ENCODE data around the gene HOXB5.

HOXB5 gene

GRCh38 chr17:48577330-48577945, 16.1 kb downstream of the HOXB5 start:
- in situ Hi-C loops (cut with MboI; ENCODE audit: low sequenced_read_pairs) = no loop called here

GRCh38 chr17:48576479-48577309, 16.9 kb downstream of the HOXB5 start:
- in situ Hi-C loops (cut with MboI; ENCODE audit: low sequenced_read_pairs) = no loop called here

GRCh38 chr17:48575673-48576478, 17.7 kb downstream of the HOXB5 start:
- in situ Hi-C loops (cut with MboI; ENCODE audit: low sequenced_read_pairs) = no loop called here

GRCh38 chr17:48575066-48575582, 18.5 kb downstream of the HOXB5 start:
- in situ Hi-C loops (cut with MboI; ENCODE audit: low sequenced_read_pairs) = no loop called here

- in situ Hi-C loops (cut with MboI; ENCODE audit: low sequenced_read_pairs) = no loop called here
Observed at GRCh38 chr17:48574505-48575065, 19.0 kb downstream of the HOXB5 start.

GRCh38 chr17:48571826-48572417, 21.7 kb downstream of the HOXB5 start:
- in situ Hi-C loops (cut with MboI; ENCODE audit: low sequenced_read_pairs) = no loop called here

- in situ Hi-C loops (cut with MboI; ENCODE audit: low sequenced_read_pairs) = no loop called here
Observed at GRCh38 chr17:48571024-48571818, 22.4 kb downstream of the HOXB5 start.

GRCh38 chr17:48570325-48571023, 23.1 kb downstream of the HOXB5 start:
- in situ Hi-C loops (cut with MboI; ENCODE audit: low sequenced_read_pairs) = no loop called here

GRCh38 chr17:48569674-48570324, 23.8 kb downstream of the HOXB5 start:
- in situ Hi-C loops (cut with MboI; ENCODE audit: low sequenced_read_pairs) = no loop called here

GRCh38 chr17:48569240-48569582, 24.4 kb downstream of the HOXB5 start:
- in situ Hi-C loops (cut with MboI; ENCODE audit: low sequenced_read_pairs) = no loop called here

GRCh38 chr17:48568499-48569239, 24.9 kb downstream of the HOXB5 start:
- in situ Hi-C loops (cut with MboI; ENCODE audit: low sequenced_read_pairs) = no loop called here

- in situ Hi-C loops (cut with MboI; ENCODE audit: low sequenced_read_pairs) = no loop called here
Observed at GRCh38 chr17:48567646-48568354, 25.8 kb downstream of the HOXB5 start.

GRCh38 chr17:48567209-48567608, 26.4 kb downstream of the HOXB5 start:
- in situ Hi-C loops (cut with MboI; ENCODE audit: low sequenced_read_pairs) = no loop called here

GRCh38 chr17:48566717-48567116, 26.9 kb downstream of the HOXB5 start:
- in situ Hi-C loops (cut with MboI; ENCODE audit: low sequenced_read_pairs) = no loop called here

- in situ Hi-C loops (cut with MboI; ENCODE audit: low sequenced_read_pairs) = no loop called here
Observed at GRCh38 chr17:48565925-48566710, 27.5 kb downstream of the HOXB5 start.

GRCh38 chr17:48565022-48565554, 28.5 kb downstream of the HOXB5 start:
- in situ Hi-C loops (cut with MboI; ENCODE audit: low sequenced_read_pairs) = no loop called here
